Uterus (tissue), 2 donors: ENCODE measurements around the gene MPO.

Experiments
- CTCF ChIP-seq, 4 experiments: fragments of 200-600 bp in 2 of 4; fragments of 450-650 bp in 2 of 4; sonication (generic) in 2 of 4; IDR thresholded peaks; one replicate each; pipeline ENCODE4 v1.5.1; 2016 to 2019; ENCODE audit warnings: antibody characterized with exemption in 4 of 4, mild to moderate bottlenecking in 2 of 4, moderate library complexity in 1 of 4
- POLR2A ChIP-seq, 2 donors: fragments of 450-650 bp; IDR thresholded peaks; one replicate each; pipeline ENCODE4 v1.6.1; 2016; ENCODE audit warnings: antibody characterized with exemption in 2 of 2, mild to moderate bottlenecking in 1 of 2, moderate library complexity in 1 of 2

GRCh38 chr17:58315750-58316149, 35.0 kb upstream of the MPO start:
- TF ChIP-seq CTCF (IDR thresholded peaks at IDR 0.05), result no peak
- no peak for TF ChIP-seq POLR2A (IDR thresholded peaks at IDR 0.05)
